ENCODE results near the gene IRS2.

IRS2 gene

DNA sequence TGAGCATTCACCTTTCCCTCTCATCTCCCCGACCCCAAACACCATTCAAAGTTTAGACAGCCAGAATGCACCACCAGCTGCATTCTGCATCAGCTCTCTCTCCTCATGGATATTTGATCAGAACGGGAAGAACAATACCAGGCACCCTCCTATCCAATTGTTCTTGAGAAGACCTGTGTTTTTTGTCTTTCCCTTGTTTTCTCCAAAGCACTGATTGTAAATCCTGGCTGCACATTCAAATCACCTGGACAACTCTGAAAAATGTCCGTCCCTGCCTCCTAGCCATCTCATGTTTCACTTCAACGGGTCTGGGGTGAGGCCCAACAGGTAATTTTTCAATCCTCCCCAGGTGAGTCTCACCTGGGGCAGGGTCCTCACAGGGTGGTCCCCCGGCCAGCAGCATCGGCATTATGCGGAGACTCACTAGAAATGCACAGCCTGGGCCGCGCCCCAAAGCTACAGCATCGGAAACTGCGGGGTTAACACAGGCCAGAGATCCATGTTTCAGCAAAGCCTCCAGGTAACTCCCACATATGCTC, 5.5 kb downstream of the IRS2 start:
- TF ChIP-seq SIN3A (IDR thresholded peaks at IDR 0.05; ENCODE audit: borderline replicate concordance, insufficient read depth, low read length) (no peak), TAF1 (IDR thresholded peaks at IDR 0.05; ENCODE audit: borderline replicate concordance, insufficient read depth, low read length) (no peak), REST (IDR thresholded peaks at IDR 0.05; ENCODE audit: insufficient read depth in 1 of 2, low read depth in 2 of 2, low read length in 2 of 2) (no peak), FOXP2 (optimal IDR thresholded peaks at IDR 0.05; ENCODE audit: borderline replicate concordance, extremely low read depth, extremely low read length, insufficient read depth) (no peak), POLR2AphosphoS5 (IDR thresholded peaks at IDR 0.05; ENCODE audit: low read depth, low read length) (no peak)

DNA sequence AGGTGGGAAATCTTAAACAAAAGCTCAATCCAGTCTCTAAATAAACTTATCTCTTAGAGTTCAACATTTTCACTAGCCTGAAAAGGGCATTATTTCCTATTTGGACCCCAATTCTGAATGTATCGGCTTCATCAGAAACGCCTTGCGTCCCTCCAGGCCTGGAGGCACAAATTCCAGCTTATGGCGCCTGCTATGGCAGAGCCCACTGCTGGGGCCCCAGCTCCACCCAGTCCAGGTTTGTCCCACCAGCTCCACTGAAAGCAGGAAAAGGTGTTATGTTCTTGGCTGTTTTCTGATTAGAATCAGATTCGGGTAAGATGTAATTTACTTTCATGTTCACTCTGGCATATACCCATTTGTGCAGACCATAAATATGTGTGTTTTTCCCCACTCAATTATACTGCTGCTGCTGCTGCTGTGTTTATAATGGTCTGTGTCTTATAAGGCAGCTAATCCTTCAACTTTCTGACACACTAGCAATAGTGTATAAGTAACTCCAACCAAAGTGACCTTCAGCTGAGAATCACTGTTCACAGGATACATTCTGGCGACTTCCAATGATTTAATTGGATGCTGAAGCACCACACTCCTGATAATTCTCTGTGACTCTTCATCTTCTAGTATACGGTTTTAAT, 6.4 kb downstream of the IRS2 start:
- TF ChIP-seq TAF1 (IDR thresholded peaks at IDR 0.05; ENCODE audit: borderline replicate concordance, insufficient read depth, low read length) = no peak
- no peak for TF ChIP-seq SIN3A (IDR thresholded peaks at IDR 0.05; ENCODE audit: borderline replicate concordance, insufficient read depth, low read length)
- TF ChIP-seq POLR2AphosphoS5 (IDR thresholded peaks at IDR 0.05; ENCODE audit: low read depth, low read length) = no peak
- TF ChIP-seq FOXP2 (optimal IDR thresholded peaks at IDR 0.05; ENCODE audit: borderline replicate concordance, extremely low read depth, extremely low read length, insufficient read depth) = no peak
- no peak for TF ChIP-seq REST (IDR thresholded peaks at IDR 0.05; ENCODE audit: insufficient read depth in 1 of 2, low read depth in 2 of 2, low read length in 2 of 2)

DNA sequence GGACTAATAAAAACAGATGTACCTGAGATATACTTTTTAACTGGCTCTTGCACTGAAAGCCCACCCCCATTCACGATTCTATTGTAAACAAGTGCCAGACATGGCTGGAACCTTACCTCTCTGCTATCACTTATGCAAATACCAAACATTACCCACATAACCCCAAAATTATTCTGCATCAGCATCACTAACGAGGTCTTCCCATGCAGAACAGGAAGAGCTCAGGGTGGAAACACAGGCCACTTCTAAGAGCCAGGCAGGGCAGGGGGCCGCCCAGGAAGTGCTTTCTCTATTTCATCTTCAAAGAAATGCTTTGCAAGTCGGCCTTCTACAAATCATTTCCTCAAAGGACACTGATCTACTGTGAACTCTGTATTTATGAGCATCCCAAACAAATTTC, 7.3 kb downstream of the IRS2 start:
- peak; percentile 35; the same call in 1 of the 2 replicates for TF ChIP-seq SIN3A (IDR thresholded peaks at IDR 0.05; ENCODE audit: borderline replicate concordance, insufficient read depth, low read length)
- no peak for TF ChIP-seq REST (IDR thresholded peaks at IDR 0.05; ENCODE audit: insufficient read depth in 1 of 2, low read depth in 2 of 2, low read length in 2 of 2)
- TF ChIP-seq FOXP2 (optimal IDR thresholded peaks at IDR 0.05; ENCODE audit: borderline replicate concordance, extremely low read depth, extremely low read length, insufficient read depth) = no peak
- no peak for TF ChIP-seq POLR2AphosphoS5 (IDR thresholded peaks at IDR 0.05; ENCODE audit: low read depth, low read length)
- no peak for TF ChIP-seq TAF1 (IDR thresholded peaks at IDR 0.05; ENCODE audit: borderline replicate concordance, insufficient read depth, low read length)

GRCh38 chr13:109778102-109778542, 8.3 kb downstream of the IRS2 start:
- no peak for TF ChIP-seq TAF1 (IDR thresholded peaks at IDR 0.05; ENCODE audit: borderline replicate concordance, insufficient read depth, low read length)
- TF ChIP-seq REST (IDR thresholded peaks at IDR 0.05; ENCODE audit: insufficient read depth in 1 of 2, low read depth in 2 of 2, low read length in 2 of 2) = no peak
- no peak for TF ChIP-seq FOXP2 (optimal IDR thresholded peaks at IDR 0.05; ENCODE audit: borderline replicate concordance, extremely low read depth, extremely low read length, insufficient read depth)
- TF ChIP-seq SIN3A (IDR thresholded peaks at IDR 0.05; ENCODE audit: borderline replicate concordance, insufficient read depth, low read length) = 0 out of 2 replicates have a peak, but pooled peaks have one; percentile 18
